Endothelial cell of umbilical vein (primary cell): ENCODE data around the gene AKAP12.

Experiments
- POLR2AphosphoS5 ChIP-seq: IDR thresholded peaks from 2 replicates; pipeline ENCODE4 v1.6.1; 2012; ENCODE audit warnings: low read depth, mild to moderate bottlenecking, control low read depth, low read length, moderate library complexity; ENCODE audit not compliant: insufficient read depth
- TF ChIP-seq, protein P1 (sequence below), 2 donors: IDR thresholded peaks; 1 replicate in 1 of 2; 2 replicates in 1 of 2; pipeline ENCODE4 v1.5.1; 2011; ENCODE audit warnings: low read length in 2 of 2, mild to moderate bottlenecking in 2 of 2, moderate library complexity in 2 of 2, control low read depth in 1 of 2, inconsistent platforms in 1 of 2, low read depth in 1 of 2; ENCODE audit not compliant: insufficient read depth in 1 of 2; ENCODE audit errors: extremely low read depth in 1 of 2

DNA sequence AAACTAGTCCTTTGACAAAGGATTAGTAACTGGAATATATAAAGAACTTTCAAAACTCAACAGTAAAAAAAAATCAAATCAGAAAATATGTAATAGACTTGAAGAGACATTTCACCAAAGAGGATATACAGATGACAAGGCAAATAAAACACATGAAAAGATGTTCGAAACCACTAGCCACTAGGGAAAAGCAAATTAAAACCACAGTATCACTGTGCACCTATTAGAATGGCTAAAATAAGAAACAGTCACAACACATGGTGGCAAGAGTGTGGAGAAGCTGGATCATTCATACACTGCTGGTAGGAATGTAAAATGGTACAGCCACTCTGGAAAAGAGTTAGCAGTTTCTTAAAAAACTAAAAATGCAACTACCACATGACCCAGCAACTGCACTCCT is 136.7 kb downstream of the AKAP12 start:
- TF ChIP-seq, protein P1, sequence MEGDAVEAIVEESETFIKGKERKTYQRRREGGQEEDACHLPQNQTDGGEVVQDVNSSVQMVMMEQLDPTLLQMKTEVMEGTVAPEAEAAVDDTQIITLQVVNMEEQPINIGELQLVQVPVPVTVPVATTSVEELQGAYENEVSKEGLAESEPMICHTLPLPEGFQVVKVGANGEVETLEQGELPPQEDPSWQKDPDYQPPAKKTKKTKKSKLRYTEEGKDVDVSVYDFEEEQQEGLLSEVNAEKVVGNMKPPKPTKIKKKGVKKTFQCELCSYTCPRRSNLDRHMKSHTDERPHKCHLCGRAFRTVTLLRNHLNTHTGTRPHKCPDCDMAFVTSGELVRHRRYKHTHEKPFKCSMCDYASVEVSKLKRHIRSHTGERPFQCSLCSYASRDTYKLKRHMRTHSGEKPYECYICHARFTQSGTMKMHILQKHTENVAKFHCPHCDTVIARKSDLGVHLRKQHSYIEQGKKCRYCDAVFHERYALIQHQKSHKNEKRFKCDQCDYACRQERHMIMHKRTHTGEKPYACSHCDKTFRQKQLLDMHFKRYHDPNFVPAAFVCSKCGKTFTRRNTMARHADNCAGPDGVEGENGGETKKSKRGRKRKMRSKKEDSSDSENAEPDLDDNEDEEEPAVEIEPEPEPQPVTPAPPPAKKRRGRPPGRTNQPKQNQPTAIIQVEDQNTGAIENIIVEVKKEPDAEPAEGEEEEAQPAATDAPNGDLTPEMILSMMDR (IDR thresholded peaks at IDR 0.05; ENCODE audit: extremely low read depth in 1 of 2, insufficient read depth in 1 of 2, low read depth in 1 of 2, low read length in 2 of 2): no peak
- no peak for TF ChIP-seq POLR2AphosphoS5
